GM10266 (cell line): Measurements from ENCODE around the gene NAPA.

Experiments
- DNase-seq: peaks from one replicate; pipeline ENCODE4 v3.0.0; 2012; ENCODE audit errors: extremely low spot score
- CTCF ChIP-seq: IDR thresholded peaks from 2 replicates; pipeline ENCODE4 v1.5.1; 2012; ENCODE audit warnings: mild to moderate bottlenecking, low read depth; ENCODE audit not compliant: control insufficient read depth, insufficient read depth; ENCODE audit errors: missing control alignments

NAPA gene

GRCh38 chr19:47538812-47539211 is 23.9 kb upstream of the NAPA start:
- DNase-seq: no peak

GRCh38 chr19:47537493-47537892 is 22.6 kb upstream of the NAPA start:
- no peak for TF ChIP-seq CTCF

More at GRCh38 chr19:47538812-47539211, 23.9 kb upstream of the NAPA start:
- no peak for TF ChIP-seq CTCF

GRCh38 chr19:47534628-47535027 is 19.8 kb upstream of the NAPA start:
- no peak for TF ChIP-seq CTCF
- DNase-seq: no peak

More at GRCh38 chr19:47537493-47537892, 22.6 kb upstream of the NAPA start:
- DNase-seq: no peak

GRCh38 chr19:47531640-47532387 is 17.0 kb upstream of the NAPA start:
- DNase-seq: no peak
- no peak for TF ChIP-seq CTCF

GRCh38 chr19:47529018-47529742 is 14.3 kb upstream of the NAPA start:
- no peak for DNase-seq
- TF ChIP-seq CTCF: no peak

- DNase-seq: no peak
- no peak for TF ChIP-seq CTCF
Measured at GRCh38 chr19:47526798-47527197, 11.9 kb upstream of the NAPA start.

GRCh38 chr19:47523473-47523872 is 8.6 kb upstream of the NAPA start:
- no peak for TF ChIP-seq CTCF
- DNase-seq: no peak
